ENCODE results near the gene C6orf15.

Gene C6orf15

GRCh38 chr6:31103136-31103535 is 9.2 kb downstream of the C6orf15 start:
- TF ChIP-seq CTCF (IDR thresholded peaks at IDR 0.05; ENCODE audit: extremely low read depth, missing control alignments): no peak
- DNase-seq (ENCODE audit: low spot score): no peak

- no peak for DNase-seq (ENCODE audit: low spot score)
- TF ChIP-seq CTCF (IDR thresholded peaks at IDR 0.05; ENCODE audit: extremely low read depth, missing control alignments): no peak
Measured at GRCh38 chr6:31098449-31098938, 13.9 kb downstream of the C6orf15 start.

GRCh38 chr6:31096656-31097055 is 15.7 kb downstream of the C6orf15 start:
- DNase-seq (ENCODE audit: low spot score): no peak
- no peak for TF ChIP-seq CTCF (IDR thresholded peaks at IDR 0.05; ENCODE audit: extremely low read depth, missing control alignments)

- TF ChIP-seq CTCF (IDR thresholded peaks at IDR 0.05; ENCODE audit: extremely low read depth, missing control alignments): no peak
- no peak for DNase-seq (ENCODE audit: low spot score)
Measured at GRCh38 chr6:31096215-31096614, 16.2 kb downstream of the C6orf15 start.

- DNase-seq (ENCODE audit: low spot score): no peak
- no peak for TF ChIP-seq CTCF (IDR thresholded peaks at IDR 0.05; ENCODE audit: extremely low read depth, missing control alignments)
Measured at GRCh38 chr6:31094389-31094881, 17.9 kb downstream of the C6orf15 start.

GRCh38 chr6:31092769-31093505 is 19.4 kb downstream of the C6orf15 start:
- no peak for DNase-seq (ENCODE audit: low spot score)
- TF ChIP-seq CTCF (IDR thresholded peaks at IDR 0.05; ENCODE audit: extremely low read depth, missing control alignments): no peak

GRCh38 chr6:31092238-31092637 is 20.1 kb downstream of the C6orf15 start:
- DNase-seq (ENCODE audit: low spot score): no peak
- TF ChIP-seq CTCF (IDR thresholded peaks at IDR 0.05; ENCODE audit: extremely low read depth, missing control alignments): no peak

All from GM20000 (cell line).